Glutamatergic neuron (in vitro differentiated cells): ENCODE data around the gene GRIK3. TPM values are rescaled to one million over a fixed set of nuclear protein-coding genes. Genes with fewer than 3 reads are reported as not detected.

ENCODE experiments used
- DNase-seq: peaks from one replicate; pipeline ENCODE4 v3.0.0; 2022
- H3K27ac Mint-ChIP-seq: one replicate; pipeline ENCODE4 v1.8.0; 2020; ENCODE audit warnings: mild to moderate bottlenecking, mixed read lengths, inconsistent platforms; ENCODE audit not compliant: unreplicated experiment
- H3K27me3 Mint-ChIP-seq: one replicate; pipeline ENCODE4 v1.8.0; 2020; ENCODE audit warnings: mild to moderate bottlenecking, moderate library complexity, mixed read lengths, inconsistent platforms; ENCODE audit not compliant: unreplicated experiment
- H3K36me3 Mint-ChIP-seq: one replicate; pipeline ENCODE4 v1.8.0; 2020; ENCODE audit warnings: mild to moderate bottlenecking, mixed read lengths, inconsistent platforms; ENCODE audit not compliant: unreplicated experiment
- H3K4me1 Mint-ChIP-seq: one replicate; pipeline ENCODE4 v1.8.0; 2020; ENCODE audit warnings: mild to moderate bottlenecking, low read depth, mixed read lengths, inconsistent platforms; ENCODE audit not compliant: unreplicated experiment
- H3K4me3 Mint-ChIP-seq: one replicate; pipeline ENCODE4 v1.8.0; 2020; ENCODE audit warnings: mild to moderate bottlenecking, mixed read lengths, inconsistent platforms; ENCODE audit not compliant: unreplicated experiment
- H3K9me3 Mint-ChIP-seq: one replicate; pipeline ENCODE4 v1.8.0; 2020; ENCODE audit warnings: mild to moderate bottlenecking, moderate library complexity, mixed read lengths, inconsistent platforms; ENCODE audit not compliant: unreplicated experiment
- CTCF ChIP-seq: fragments of 200-600 bp; sonication (generic); IDR thresholded peaks from one replicate; pipeline ENCODE4 v1.5.0; 2021; ENCODE audit not compliant: partially characterized antibody, unreplicated experiment
- total RNA-seq: library from RNA; stranded (reverse); fragmentation: NEBNext Ultra II Directional; extraction: Animal tissue kit (Norgen Biotek cat#: 25700); gene quantifications from one replicate; pipeline ENCODE4 v1.2.1, GENCODE V29; 2021; ENCODE audit not compliant: unreplicated experiment

GRIK3 gene
- total RNA-seq, 1 donor from 2014 or later: 60.1 TPM

GRCh38 chr1:36925251-36925650, 109.1 kb downstream of the GRIK3 start:
- Mint-ChIP-seq H3K27ac (no peak overlapping the region), H3K36me3 (no peaks in the 10 kb centered on the region), H3K4me3 (no peak overlapping the region), H3K27me3 (peaks cover 2% of the 10 kb centered on the region), H3K4me1 (peaks cover 31% of the 10 kb centered on the region), H3K9me3 (peaks cover 12% of the 10 kb centered on the region)
- no peak for TF ChIP-seq CTCF
- DNase-seq: no peak

GRCh38 chr1:36924282-36924811, 110.0 kb downstream of the GRIK3 start:
- Mint-ChIP-seq H3K4me3 (no peak overlapping the region), H3K9me3 (peaks cover 12% of the 10 kb centered on the region), H3K4me1 (peaks cover 31% of the 10 kb centered on the region), H3K27me3 (peaks cover 2% of the 10 kb centered on the region), H3K27ac (no peak overlapping the region), H3K36me3 (no peaks in the 10 kb centered on the region)
- TF ChIP-seq CTCF: no peak
- DNase-seq: no peak

GRCh38 chr1:36922593-36923426, 111.5 kb downstream of the GRIK3 start:
- Mint-ChIP-seq H3K36me3 (no peaks in the 10 kb centered on the region), H3K4me3 (no peak overlapping the region), H3K27me3 (peaks cover 3% of the 10 kb centered on the region), H3K9me3 (peaks cover 10% of the 10 kb centered on the region), H3K27ac (no peak overlapping the region), H3K4me1 (peaks cover 30% of the 10 kb centered on the region)
- no peak for TF ChIP-seq CTCF
- DNase-seq: no peak

GRCh38 chr1:36922071-36922470, 112.2 kb downstream of the GRIK3 start:
- H3K36me3 Mint-ChIP-seq: peaks cover 6% of the 10 kb centered on the region

More at GRCh38 chr1:36922071-36922470, 112.2 kb downstream of the GRIK3 start:
- Mint-ChIP-seq H3K4me1 (peaks cover 25% of the 10 kb centered on the region), H3K4me3 (no peak overlapping the region), H3K27me3 (peaks cover 3% of the 10 kb centered on the region), H3K27ac (no peak overlapping the region), H3K9me3 (peaks cover 13% of the 10 kb centered on the region)
- TF ChIP-seq CTCF: no peak
- no peak for DNase-seq
